ENCODE measurements around the gene DTNBP1.

DTNBP1 gene

DNA sequence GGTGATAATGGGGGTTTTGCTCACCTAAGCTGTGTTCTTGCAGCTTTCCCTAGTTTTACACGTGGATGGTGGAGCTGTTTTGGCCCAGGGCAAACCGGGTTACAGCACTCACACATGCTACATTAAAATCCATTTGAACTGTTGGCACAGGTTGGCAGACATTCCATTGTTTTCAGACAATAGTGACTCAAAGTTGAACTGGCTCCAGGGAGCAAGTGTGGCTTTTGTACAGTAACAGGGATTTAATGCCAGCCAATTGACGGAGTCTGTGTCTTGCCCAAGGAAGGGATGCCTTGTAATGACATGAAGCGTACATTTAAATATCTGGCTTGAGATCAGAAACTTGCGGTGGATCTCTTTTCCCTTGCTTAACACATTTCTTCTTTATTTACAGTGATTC, 183.1 kb downstream of the DTNBP1 start:
- no peak for DNase-seq (ENCODE audit: low spot score)

DNA sequence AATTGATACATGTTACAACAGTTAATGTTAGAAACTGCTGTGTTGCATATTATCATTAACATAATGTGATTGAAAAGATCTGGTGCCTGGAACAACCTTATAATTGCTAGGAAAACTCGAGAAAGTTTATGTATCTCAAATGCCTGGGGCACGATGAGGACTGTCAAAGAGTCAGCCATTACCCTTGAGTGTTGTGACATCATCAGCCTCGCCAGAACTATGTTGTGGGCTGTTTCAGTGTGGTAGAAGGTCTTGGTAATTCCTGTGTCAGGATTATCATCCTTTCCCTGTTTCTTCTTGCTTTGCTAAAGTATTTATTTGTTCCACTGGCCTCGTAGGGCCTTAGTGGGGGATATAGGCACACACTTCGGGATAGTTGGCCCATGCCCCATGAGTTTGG, 185.1 kb downstream of the DTNBP1 start:
- no peak for DNase-seq (ENCODE audit: low spot score)

DNA sequence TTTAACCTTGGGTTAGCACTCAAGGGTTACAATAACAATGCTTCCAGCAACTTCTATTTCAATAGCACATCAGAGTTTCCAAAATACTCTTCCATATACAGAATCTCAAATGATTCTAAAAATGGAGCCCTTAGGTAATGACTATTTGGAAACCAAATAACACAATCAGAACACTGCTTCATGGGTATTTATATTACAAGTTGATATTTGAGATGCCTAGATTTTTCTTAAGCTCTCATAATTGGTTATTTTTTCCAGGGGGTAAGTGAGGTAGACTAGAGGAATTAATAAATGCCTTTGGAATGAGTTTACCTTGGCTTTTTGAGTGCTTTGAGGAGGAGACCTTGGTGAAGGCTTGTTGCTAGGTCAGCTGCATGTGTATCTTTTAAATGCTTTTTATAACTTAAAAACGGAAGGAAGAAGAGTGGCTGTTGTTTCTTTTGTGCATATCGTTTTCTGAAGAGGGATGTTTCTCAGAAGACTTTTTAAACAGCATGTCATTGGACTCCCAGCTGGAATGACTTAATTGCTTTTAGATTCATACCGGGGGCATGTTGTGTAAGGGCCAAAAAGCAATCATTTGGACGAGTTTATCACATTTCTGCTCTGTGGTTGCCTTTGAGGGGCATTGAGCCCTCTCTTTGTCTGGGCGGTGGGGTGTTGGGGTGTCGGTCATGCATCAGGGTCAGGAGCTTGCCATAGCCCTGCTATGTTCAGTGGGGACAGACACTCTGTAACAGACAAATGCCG, 186.0 kb downstream of the DTNBP1 start:
- no peak for DNase-seq (ENCODE audit: low spot score)

DNA sequence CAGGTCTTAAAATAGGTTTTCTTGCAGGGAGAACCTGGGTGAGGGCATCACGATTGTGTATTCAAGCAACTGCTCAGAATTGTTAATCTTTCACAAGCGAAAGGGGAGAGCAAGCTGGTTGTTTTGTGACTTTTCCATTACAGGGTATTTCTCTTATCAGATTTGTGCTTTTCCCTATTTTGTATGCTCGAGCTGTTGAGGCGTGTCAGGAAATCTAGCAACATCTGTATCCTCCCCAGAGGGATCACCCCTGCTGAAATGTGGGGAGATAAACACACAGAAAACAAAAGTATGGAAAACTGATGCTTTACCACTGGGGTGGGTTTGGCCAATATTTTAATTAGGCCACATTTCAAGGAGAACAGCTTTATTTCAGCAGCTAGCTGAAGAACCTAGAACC, 187.0 kb downstream of the DTNBP1 start:
- DNase-seq (ENCODE audit: low spot score): no peak

DNA sequence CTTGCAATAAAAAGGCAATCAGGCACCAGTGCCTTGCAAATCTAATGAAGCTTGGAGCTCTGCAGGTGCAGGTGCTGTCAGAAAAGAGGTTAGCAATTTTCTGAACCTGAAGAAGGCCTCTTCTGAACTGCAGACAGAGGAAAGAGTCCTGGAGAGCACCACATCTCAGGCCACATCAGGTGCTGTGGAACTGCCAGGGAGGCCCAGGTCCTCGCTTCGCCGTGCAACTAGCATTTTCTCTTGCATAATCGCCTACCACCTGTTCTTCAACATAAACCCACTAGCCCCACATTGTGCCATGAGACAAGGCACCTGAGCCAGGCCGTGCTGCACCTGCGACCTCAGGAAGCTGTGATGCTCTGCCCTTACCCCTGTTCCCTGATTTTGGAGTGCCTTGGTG, 187.6 kb downstream of the DTNBP1 start:
- no peak for DNase-seq (ENCODE audit: low spot score)

DNA sequence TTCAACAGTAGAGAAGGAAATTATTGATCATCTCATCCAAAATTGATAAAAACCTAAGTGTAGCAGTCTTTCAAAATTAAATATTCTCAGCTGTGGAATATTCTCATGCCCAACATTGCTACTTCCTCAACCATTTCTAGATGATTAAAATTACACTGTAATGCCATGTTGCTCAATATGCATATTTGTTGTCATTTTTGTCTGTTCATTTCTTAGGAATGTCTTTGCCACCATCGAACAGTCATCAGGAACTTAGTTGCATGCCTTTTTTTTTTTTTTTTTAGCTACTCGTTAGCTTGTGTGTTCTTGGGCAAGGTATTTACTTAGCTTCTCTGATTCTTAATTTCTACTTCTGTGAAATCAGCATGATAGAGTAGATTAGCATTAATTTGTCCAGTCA, 188.6 kb downstream of the DTNBP1 start:
- no peak for DNase-seq (ENCODE audit: low spot score)

DNA sequence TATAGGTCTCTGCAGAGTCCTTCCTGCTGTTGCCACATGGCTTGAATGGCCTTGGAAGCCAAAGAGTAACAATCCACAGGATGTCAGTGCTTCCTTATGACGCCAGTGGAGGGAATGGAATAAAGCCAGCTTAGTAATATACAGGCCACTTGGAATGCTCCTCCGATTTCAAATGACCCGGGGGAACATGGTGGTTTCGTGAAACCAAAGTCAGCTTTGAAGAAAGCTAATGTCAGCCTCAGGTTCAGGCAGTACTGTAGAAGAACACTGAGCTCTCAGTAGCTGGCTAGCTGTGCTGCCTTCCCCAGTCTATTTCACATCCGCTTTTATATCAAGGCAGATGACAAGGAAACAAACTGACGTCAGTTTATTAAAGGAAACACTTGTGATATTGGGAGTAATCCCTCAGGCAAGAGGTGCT, 189.1 kb downstream of the DTNBP1 start:
- no peak for DNase-seq (ENCODE audit: low spot score)

DNA sequence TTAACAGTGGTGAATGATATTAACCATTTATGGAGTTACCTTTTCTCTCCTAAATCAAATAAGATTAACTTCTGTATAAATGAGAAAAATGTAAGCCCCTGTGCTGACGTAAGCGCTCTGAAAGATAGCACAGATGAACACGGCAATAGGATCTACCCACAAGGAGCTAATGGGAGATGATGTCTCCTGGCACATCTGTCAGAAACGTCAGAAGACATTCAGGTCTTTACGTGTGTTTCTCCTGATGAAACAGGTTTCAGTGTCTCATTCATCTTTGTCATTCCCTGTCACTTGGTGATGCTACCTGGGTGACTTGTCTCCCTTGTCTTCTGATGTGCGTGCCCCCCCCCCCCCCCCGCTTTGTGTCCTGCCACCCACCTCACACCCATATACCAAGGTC, 189.7 kb downstream of the DTNBP1 start:
- no peak for DNase-seq (ENCODE audit: low spot score)
